ENCODE measurements around the gene ARHGAP24. TPM values are rescaled to one million over a fixed set of nuclear protein-coding genes. Genes with fewer than 3 reads are reported as not detected.

The ARHGAP24 gene
- total RNA-seq, 1 donor from 2014 or later: 11.1 TPM

DNA sequence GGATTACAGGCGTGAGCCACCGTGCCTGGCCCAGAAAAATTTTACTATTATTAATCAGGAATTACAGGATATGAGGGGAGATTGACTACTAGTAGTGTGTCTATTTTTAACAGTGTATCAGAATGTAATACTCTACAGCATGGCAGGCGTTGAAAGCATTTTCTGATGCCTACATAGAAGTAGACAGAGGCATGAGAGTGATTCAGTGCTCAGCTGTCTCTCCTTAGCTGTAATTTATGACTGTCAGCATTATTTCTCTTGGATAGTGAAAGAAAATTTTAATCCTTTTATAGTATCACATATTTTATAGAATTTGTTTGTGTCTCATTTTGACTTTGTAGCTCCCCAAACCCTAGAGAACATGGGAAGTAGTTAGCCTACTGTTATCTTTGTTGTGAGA lies 20.7 kb downstream of the ARHGAP24 start:
- no peak for DNase-seq (ENCODE audit: low read depth)
- TF ChIP-seq, protein P1, sequence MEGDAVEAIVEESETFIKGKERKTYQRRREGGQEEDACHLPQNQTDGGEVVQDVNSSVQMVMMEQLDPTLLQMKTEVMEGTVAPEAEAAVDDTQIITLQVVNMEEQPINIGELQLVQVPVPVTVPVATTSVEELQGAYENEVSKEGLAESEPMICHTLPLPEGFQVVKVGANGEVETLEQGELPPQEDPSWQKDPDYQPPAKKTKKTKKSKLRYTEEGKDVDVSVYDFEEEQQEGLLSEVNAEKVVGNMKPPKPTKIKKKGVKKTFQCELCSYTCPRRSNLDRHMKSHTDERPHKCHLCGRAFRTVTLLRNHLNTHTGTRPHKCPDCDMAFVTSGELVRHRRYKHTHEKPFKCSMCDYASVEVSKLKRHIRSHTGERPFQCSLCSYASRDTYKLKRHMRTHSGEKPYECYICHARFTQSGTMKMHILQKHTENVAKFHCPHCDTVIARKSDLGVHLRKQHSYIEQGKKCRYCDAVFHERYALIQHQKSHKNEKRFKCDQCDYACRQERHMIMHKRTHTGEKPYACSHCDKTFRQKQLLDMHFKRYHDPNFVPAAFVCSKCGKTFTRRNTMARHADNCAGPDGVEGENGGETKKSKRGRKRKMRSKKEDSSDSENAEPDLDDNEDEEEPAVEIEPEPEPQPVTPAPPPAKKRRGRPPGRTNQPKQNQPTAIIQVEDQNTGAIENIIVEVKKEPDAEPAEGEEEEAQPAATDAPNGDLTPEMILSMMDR (IDR thresholded peaks at IDR 0.05; ENCODE audit: insufficient read depth, low read length, severe bottlenecking): no peak
- Histone ChIP-seq H3K4me3 (ENCODE audit: low read depth, low read length) (no peak overlapping the region), H3K36me3 (ENCODE audit: control insufficient read depth, insufficient read depth, low read length) (no peaks in the 10 kb centered on the region), H3K27me3 (ENCODE audit: control insufficient read depth, insufficient read depth, low read length) (no peaks in the 10 kb centered on the region)
- FAIRE-seq: no peak

DNA sequence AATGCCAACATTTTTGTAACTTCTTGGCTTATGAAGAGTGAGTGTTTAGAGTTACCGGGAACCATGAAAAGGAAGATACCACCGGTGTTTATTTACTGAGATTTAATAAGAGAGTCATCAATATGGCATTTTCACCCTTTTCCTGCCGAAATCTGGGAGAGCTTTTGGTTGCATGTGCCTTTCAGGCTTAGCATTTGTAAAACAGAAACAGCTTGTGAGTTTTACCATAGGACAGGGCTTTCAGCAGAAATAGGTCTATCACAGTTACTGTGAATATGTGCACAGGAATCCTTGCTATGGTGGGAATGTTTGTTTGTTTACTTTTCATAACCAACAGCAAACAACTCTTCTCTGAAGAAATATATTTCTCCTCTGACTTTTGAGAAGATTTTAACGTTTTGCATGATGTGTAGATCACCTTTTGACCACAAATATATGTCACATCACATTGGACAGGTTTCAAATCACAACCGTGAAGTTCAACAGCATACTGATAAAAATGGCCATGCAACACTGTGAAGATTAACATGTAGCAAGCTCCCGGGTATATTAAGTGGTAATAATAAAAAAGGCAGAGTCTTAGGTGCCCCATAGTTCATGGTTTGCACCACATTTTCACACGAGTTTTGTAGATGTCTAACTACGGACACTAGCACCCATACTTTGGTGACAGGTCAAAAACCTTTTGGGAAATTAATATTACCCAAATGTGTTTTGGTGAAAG lies 21.3 kb downstream of the ARHGAP24 start:
- no peak overlapping the region for H3K4me3 ChIP-seq (ENCODE audit: low read depth, low read length)
- no peak for FAIRE-seq
- TF ChIP-seq, protein P1 (IDR thresholded peaks at IDR 0.05; ENCODE audit: insufficient read depth, low read length, severe bottlenecking): no peak
- DNase-seq (ENCODE audit: low read depth): peak; percentile 56
- H3K36me3 ChIP-seq (ENCODE audit: control insufficient read depth, insufficient read depth, low read length): no peaks in the 10 kb centered on the region
- no peaks in the 10 kb centered on the region for H3K27me3 ChIP-seq (ENCODE audit: control insufficient read depth, insufficient read depth, low read length)

DNA sequence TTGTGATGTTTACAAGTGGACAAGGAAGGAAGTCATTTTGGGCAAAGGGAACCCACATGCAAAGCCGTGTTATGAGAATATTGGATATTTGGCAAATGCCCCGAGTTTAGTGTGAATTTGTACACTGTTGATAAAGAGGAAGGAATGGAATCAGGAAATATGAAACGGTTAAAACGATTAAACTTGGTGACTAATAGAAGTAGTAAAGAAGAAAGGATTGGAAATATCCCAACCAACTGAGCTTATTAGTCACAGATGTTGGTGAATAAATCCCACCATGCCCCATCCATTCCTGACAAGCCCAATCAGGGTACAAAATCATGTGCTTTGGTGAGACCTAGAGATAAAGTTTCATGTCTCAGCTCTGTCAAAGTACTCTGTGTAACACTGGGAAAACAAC lies 22.0 kb downstream of the ARHGAP24 start:
- no peak overlapping the region for H3K4me3 ChIP-seq (ENCODE audit: low read depth, low read length)
- FAIRE-seq: no peak
- TF ChIP-seq, protein P1 (IDR thresholded peaks at IDR 0.05; ENCODE audit: insufficient read depth, low read length, severe bottlenecking): no peak
- H3K27me3 ChIP-seq (ENCODE audit: control insufficient read depth, insufficient read depth, low read length): no peaks in the 10 kb centered on the region
- peak; percentile 96 for DNase-seq (ENCODE audit: low read depth)
- H3K36me3 ChIP-seq (ENCODE audit: control insufficient read depth, insufficient read depth, low read length): no peaks in the 10 kb centered on the region

DNA sequence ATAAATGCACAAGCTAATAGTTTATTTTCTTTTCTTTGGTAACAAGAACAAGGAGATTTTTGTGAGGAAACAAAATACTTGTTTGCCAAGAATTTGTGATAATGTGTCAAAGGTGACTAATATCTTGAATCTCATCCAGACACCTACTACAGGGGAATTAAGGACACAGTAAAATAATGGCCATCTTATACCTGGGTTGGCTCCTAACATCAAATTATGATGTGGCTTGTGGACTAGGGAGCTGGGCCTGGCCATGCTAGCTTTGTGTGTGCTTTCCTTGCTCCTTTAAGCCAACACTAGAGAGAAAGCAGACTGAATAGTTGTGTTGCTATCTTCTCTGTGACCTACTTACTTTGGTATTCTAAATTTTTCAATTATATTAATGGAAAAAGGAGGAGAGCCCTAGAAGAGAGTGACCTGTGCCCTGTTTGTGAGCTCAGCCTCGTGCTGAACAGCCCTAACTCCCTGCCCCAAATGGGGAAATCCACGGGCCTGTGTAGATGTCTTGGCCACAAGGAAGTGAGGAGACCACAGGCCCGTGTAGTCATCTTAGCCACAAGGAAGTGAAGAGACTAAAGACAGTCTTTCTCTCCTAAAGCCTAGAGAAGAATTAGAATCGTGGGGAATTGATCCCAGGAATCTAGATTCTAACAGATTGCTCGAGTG lies 23.3 kb downstream of the ARHGAP24 start:
- TF ChIP-seq, protein P1 (IDR thresholded peaks at IDR 0.05; ENCODE audit: insufficient read depth, low read length, severe bottlenecking): no peak
- no peak for FAIRE-seq
- peak; percentile 88 for DNase-seq (ENCODE audit: low read depth)
- Histone ChIP-seq H3K4me3 (ENCODE audit: low read depth, low read length) (no peak overlapping the region), H3K27me3 (ENCODE audit: control insufficient read depth, insufficient read depth, low read length) (no peaks in the 10 kb centered on the region), H3K36me3 (ENCODE audit: control insufficient read depth, insufficient read depth, low read length) (no peaks in the 10 kb centered on the region)

DNA sequence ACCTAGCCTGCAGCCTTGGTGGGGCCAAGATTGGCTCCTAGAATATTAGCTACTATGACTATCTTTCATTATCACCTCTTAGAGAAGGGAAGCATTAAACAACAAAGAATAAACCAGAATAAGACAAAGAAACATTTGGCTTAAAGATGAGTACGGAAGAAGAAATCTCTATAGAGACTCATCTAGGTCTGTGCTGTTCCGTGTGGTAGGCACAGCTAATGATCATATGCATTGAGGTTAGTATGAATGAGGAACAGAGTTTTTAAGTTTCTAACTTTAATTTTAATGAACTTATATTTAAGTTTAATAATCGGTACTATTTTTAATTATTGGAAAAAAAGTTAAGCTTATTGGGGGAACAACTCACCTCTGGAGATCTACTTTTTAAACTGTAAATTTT lies 24.6 kb downstream of the ARHGAP24 start:
- no peak for DNase-seq (ENCODE audit: low read depth)
- H3K36me3 ChIP-seq (ENCODE audit: control insufficient read depth, insufficient read depth, low read length): no peaks in the 10 kb centered on the region
- TF ChIP-seq, protein P1 (IDR thresholded peaks at IDR 0.05; ENCODE audit: insufficient read depth, low read length, severe bottlenecking): no peak
- no peak overlapping the region for H3K4me3 ChIP-seq (ENCODE audit: low read depth, low read length)
- no peaks in the 10 kb centered on the region for H3K27me3 ChIP-seq (ENCODE audit: control insufficient read depth, insufficient read depth, low read length)
- no peak for FAIRE-seq

All from bronchial epithelial cell (primary cell).